SK-N-MC (cell line): Measurements from ENCODE around the gene TRIP6.

ENCODE experiments used
- EZH2 ChIP-seq: fragments of 200-600 bp; sonication (generic); IDR thresholded peaks from one replicate; pipeline ENCODE4 v1.6.1; 2017; ENCODE audit warnings: antibody characterized with exemption
- POLR2AphosphoS5 ChIP-seq: IDR thresholded peaks from 2 replicates; pipeline ENCODE4 v1.6.1; 2012; ENCODE audit warnings: mild to moderate bottlenecking, low read depth, low read length, borderline replicate concordance

GRCh38 chr7:100921039-100921438 lies 53.9 kb downstream of the TRIP6 start:
- TF ChIP-seq EZH2 (no peak), POLR2AphosphoS5 (no peak)
